A549 (cell line): Measurements from ENCODE around the gene POLR3G.

Experiments
- CTCF ChIP-seq: fragments of >200 bp; sonication (Bioruptor Twin); formaldehyde crosslinking; IDR thresholded peaks from 3 replicates; pipeline ENCODE4 v1.5.1; 2016
- EP300 ChIP-seq, 2 experiments: fragments of >200 bp; sonication (Bioruptor Twin); formaldehyde crosslinking; IDR thresholded peaks; 2 replicates in 1 of 2; 3 replicates in 1 of 2; pipeline ENCODE4 v1.6.1; 2016 to 2017
- JUNB ChIP-seq: fragments of >200 bp; sonication (Bioruptor Twin); formaldehyde crosslinking; IDR thresholded peaks from 2 replicates; pipeline ENCODE4 v1.6.1; 2016
- MAZ ChIP-seq: fragments of 150-350 bp; IDR thresholded peaks from 2 replicates; pipeline ENCODE4 v1.6.1; 2014; ENCODE audit warnings: antibody characterized with exemption, low read depth, low read length, borderline replicate concordance
- NR3C1 ChIP-seq: fragments of >200 bp; sonication (Bioruptor Twin); formaldehyde crosslinking; IDR thresholded peaks from 3 replicates; pipeline ENCODE4 v1.6.1; 2017
- PBX3 ChIP-seq: IDR thresholded peaks from 2 replicates; pipeline ENCODE4 v1.6.1; 2012
- POLR2A ChIP-seq: IDR thresholded peaks from 2 replicates; pipeline ENCODE4 v1.6.1; 2012; ENCODE audit warnings: mild to moderate bottlenecking, low read length
- POLR2AphosphoS2 ChIP-seq: conservative IDR thresholded peaks from 2 replicates; pipeline ENCODE4 v1.6.1; 2012; ENCODE audit warnings: low read length, improper control_type of control experiment, inconsistent platforms
- REST ChIP-seq: fragments of 200-600 bp; sonication (generic); IDR thresholded peaks from 2 replicates; pipeline ENCODE4 v1.6.1; 2016; ENCODE audit warnings: antibody characterized with exemption, mild to moderate bottlenecking, moderate library complexity
- RNF2 ChIP-seq: fragments of 200-600 bp; sonication (generic); IDR thresholded peaks from 2 replicates; pipeline ENCODE4 v1.6.1; 2016; ENCODE audit warnings: low read depth, mild to moderate bottlenecking, antibody characterized with exemption, moderate library complexity, borderline replicate concordance
- SMC3 ChIP-seq: fragments of >200 bp; sonication (Bioruptor Twin); formaldehyde crosslinking; IDR thresholded peaks from 3 replicates; pipeline ENCODE4 v1.6.1; 2018; ENCODE audit warnings: inconsistent platforms

GRCh38 chr5:90545511-90545910 is 70.8 kb downstream of the POLR3G start:
- no peak for TF ChIP-seq RNF2
- TF ChIP-seq CTCF: no peak
- no peak for TF ChIP-seq NR3C1
- TF ChIP-seq JUNB: no peak
- no peak for TF ChIP-seq POLR2A
- TF ChIP-seq REST: no peak
- no peak for TF ChIP-seq SMC3
- TF ChIP-seq EP300 (IDR thresholded peaks at IDR 0.05): no peak
- TF ChIP-seq PBX3: no peak
- TF ChIP-seq POLR2AphosphoS2: no peak
- no peak for TF ChIP-seq MAZ
